CD4-positive, CD25-positive, alpha-beta regulatory T cell (primary cell): ENCODE data around the gene HBB. TPM values are rescaled to one million over a fixed set of nuclear protein-coding genes. Genes with fewer than 3 reads are reported as not detected.

Source experiments
- ATAC-seq, 2 donors: fragments of 150-1000 bp; cut with Tn5 transposase; one replicate each; pipeline ENCODE4 v1.10.0; 2021; ENCODE audit warnings: low read depth in 2 of 2, moderate number of reproducible peaks in 2 of 2, moderate library complexity in 1 of 2
- DNase-seq, 3 donors: peaks; one replicate each; pipeline versions ENCODE4 v3.0.0 to v3.0.0-alpha.2; 2012 to 2022; ENCODE audit warnings: mixed read lengths in 1 of 3
- H3K27ac ChIP-seq: one replicate; pipeline ENCODE4 v1.7.0; 2013; ENCODE audit warnings: mild to moderate bottlenecking, low read length; ENCODE audit not compliant: insufficient read depth, poor library complexity, severe bottlenecking
- H3K27me3 ChIP-seq: one replicate; pipeline ENCODE4 v1.7.0; 2013; ENCODE audit warnings: low read length; ENCODE audit not compliant: control insufficient read depth, insufficient read depth
- H3K36me3 ChIP-seq: one replicate; pipeline ENCODE4 v1.7.0; 2013; ENCODE audit warnings: mild to moderate bottlenecking, low read length, moderate library complexity; ENCODE audit not compliant: control insufficient read depth, insufficient read depth
- H3K4me1 ChIP-seq: 2 replicates; pipeline ENCODE4 v1.7.0; 2013; ENCODE audit warnings: mild to moderate bottlenecking, low read length; ENCODE audit not compliant: insufficient read depth, control insufficient read depth, poor library complexity, severe bottlenecking
- H3K4me3 ChIP-seq: one replicate; pipeline ENCODE4 v1.7.0; 2013; ENCODE audit warnings: low read depth, mild to moderate bottlenecking, low read length, moderate library complexity
- H3K9me3 ChIP-seq, 2 experiments: 1 replicate in 1 of 2; 2 replicates in 1 of 2; pipeline ENCODE4 v1.7.0; 2013; ENCODE audit warnings: low read length in 2 of 2, mild to moderate bottlenecking in 1 of 2, moderate library complexity in 1 of 2; ENCODE audit not compliant: control insufficient read depth in 2 of 2
- H3K27ac Mint-ChIP-seq, 3 donors: one replicate each; pipeline ENCODE4 v1.8.0; 2020 to 2022; ENCODE audit warnings: mild to moderate bottlenecking in 3 of 3, mixed read lengths in 3 of 3, moderate library complexity in 2 of 3
- H3K27me3 Mint-ChIP-seq: one replicate; pipeline ENCODE4 v1.8.0; 2022; ENCODE audit warnings: mild to moderate bottlenecking, mixed read lengths
- H3K36me3 Mint-ChIP-seq: one replicate; pipeline ENCODE4 v1.8.0; 2020; ENCODE audit warnings: mixed read lengths
- H3K4me1 Mint-ChIP-seq, 4 donors: one replicate each; pipeline ENCODE4 v1.8.0; 2020 to 2022; ENCODE audit warnings: mixed read lengths in 4 of 4, mild to moderate bottlenecking in 1 of 4
- H3K4me3 Mint-ChIP-seq, 4 donors: one replicate each; pipeline ENCODE4 v1.8.0; 2020 to 2022; ENCODE audit warnings: mild to moderate bottlenecking in 4 of 4, mixed read lengths in 4 of 4, moderate library complexity in 3 of 4
- H3K9me3 Mint-ChIP-seq, 7 donors: one replicate each; pipeline ENCODE4 v1.8.0; 2020 to 2022; ENCODE audit warnings: mixed read lengths in 7 of 7, mild to moderate bottlenecking in 3 of 7, moderate library complexity in 2 of 7
- polyA plus RNA-seq, 4 donors: library from polyadenylated mRNA; unstranded; fragments of 300-500 nt; fragmentation: Illumina TruSeq; gene quantifications; one replicate each; pipeline ENCODE4 v1.2.3, GENCODE V29; 2021
- total RNA-seq: library from RNA; stranded (reverse); gene quantifications from one replicate; pipeline ENCODE4 v1.2.3, GENCODE V29; 2022

Gene HBB
- total and polyA plus RNA-seq, 5 donors from 2014 or later = 0.37 to 4.4 (median 1.6) TPM; not detected in 1

GRCh38 chr11:5238486-5238885, 11.6 kb upstream of the HBB start:
- Mint-ChIP-seq H3K4me1 (peaks cover 0 to 3% (median 0%) of the 10 kb centered on the region in 4 donors), H3K9me3 (no peaks in the 10 kb centered on the region), H3K4me3 (no peak overlapping the region), H3K36me3 (no peaks in the 10 kb centered on the region), H3K27ac (no peak overlapping the region), H3K27me3 (peaks cover 4% of the 10 kb centered on the region)
- Histone ChIP-seq H3K4me3 (no peak overlapping the region), H3K4me1 (no peaks in the 10 kb centered on the region), H3K27ac (no peak overlapping the region), H3K27me3 (no peaks in the 10 kb centered on the region), H3K36me3 (no peaks in the 10 kb centered on the region), H3K9me3 (no peaks in the 10 kb centered on the region)
- ATAC-seq = no peak
- DNase-seq = no peak

- Mint-ChIP-seq H3K4me3 (no peak overlapping the region), H3K9me3 (no peaks in the 10 kb centered on the region), H3K27me3 (no peaks in the 10 kb centered on the region), H3K27ac (no peak overlapping the region), H3K4me1 (peaks cover 0 to 3% (median 0%) of the 10 kb centered on the region in 4 donors), H3K36me3 (no peaks in the 10 kb centered on the region)
- Histone ChIP-seq H3K36me3 (no peaks in the 10 kb centered on the region), H3K9me3 (no peaks in the 10 kb centered on the region), H3K4me3 (no peak overlapping the region), H3K27me3 (no peaks in the 10 kb centered on the region), H3K4me1 (no peaks in the 10 kb centered on the region), H3K27ac (no peak overlapping the region)
- DNase-seq (no peak), ATAC-seq (no peak)
Observed at GRCh38 chr11:5237420-5237819, 10.5 kb upstream of the HBB start.

- H3K36me3 Mint-ChIP-seq = no peaks in the 10 kb centered on the region
- ATAC-seq = no peak
- H3K27me3 Mint-ChIP-seq = peaks cover 4% of the 10 kb centered on the region
Observed at GRCh38 chr11:5235364-5236095, 8.7 kb upstream of the HBB start.

GRCh38 chr11:5234381-5234834, 7.5 kb upstream of the HBB start, which contains the start of gene HBD:
TSS of gene HBD (minus strand) at chr11:5234483. CDS start at chr11:5234433, 50 bp downstream.
- H3K36me3 Mint-ChIP-seq = no peaks in the 10 kb centered on the region
- H3K9me3 Mint-ChIP-seq = peaks cover 0 to 2% (median 0%) of the 10 kb centered on the region in 7 donors
- peaks cover 0 to 3% (median 0%) of the 10 kb centered on the region in 4 donors for H3K4me1 Mint-ChIP-seq
- no peak within 1 kb of the TSS for H3K27ac ChIP-seq
- DNase-seq (no peak), ATAC-seq (no peak)
- H3K4me3 ChIP-seq = no peak within 1 kb of the TSS
- H3K36me3 ChIP-seq = no peaks in the 10 kb centered on the region
- no peak within 1 kb of the TSS for H3K27ac Mint-ChIP-seq
- H3K27me3 Mint-ChIP-seq = peaks cover 5% of the 10 kb centered on the region
- no peaks in the 10 kb centered on the region for H3K9me3 ChIP-seq
- H3K4me3 Mint-ChIP-seq = no peak within 1 kb of the TSS
- no peaks in the 10 kb centered on the region for H3K4me1 ChIP-seq
- H3K27me3 ChIP-seq = no peaks in the 10 kb centered on the region

More at GRCh38 chr11:5235364-5236095, 8.7 kb upstream of the HBB start:
- H3K36me3 ChIP-seq = no peaks in the 10 kb centered on the region
- no peak for DNase-seq
- no peak overlapping the region for H3K4me3 ChIP-seq
- peaks cover 0 to 3% (median 0%) of the 10 kb centered on the region in 4 donors for H3K4me1 Mint-ChIP-seq
- no peaks in the 10 kb centered on the region for H3K4me1 ChIP-seq
- no peaks in the 10 kb centered on the region for H3K9me3 ChIP-seq
- no peak overlapping the region for H3K27ac ChIP-seq
- no peak overlapping the region for H3K27ac Mint-ChIP-seq
- no peaks in the 10 kb centered on the region for H3K27me3 ChIP-seq
- no peak overlapping the region for H3K4me3 Mint-ChIP-seq
- H3K9me3 Mint-ChIP-seq = peaks cover 0 to under 1% (median 0%) of the 10 kb centered on the region in 7 donors

GRCh38 chr11:5233307-5233706, 6.4 kb upstream of the HBB start:
- Mint-ChIP-seq H3K27me3 (peaks cover 5% of the 10 kb centered on the region), H3K9me3 (peaks cover 0 to 2% (median 0%) of the 10 kb centered on the region in 7 donors), H3K4me3 (no peak overlapping the region), H3K36me3 (no peaks in the 10 kb centered on the region), H3K27ac (no peak overlapping the region), H3K4me1 (peaks cover 0 to 3% (median 0%) of the 10 kb centered on the region in 4 donors)
- Histone ChIP-seq H3K27ac (no peak overlapping the region), H3K36me3 (no peaks in the 10 kb centered on the region), H3K9me3 (no peaks in the 10 kb centered on the region), H3K4me1 (no peaks in the 10 kb centered on the region), H3K4me3 (no peak overlapping the region), H3K27me3 (no peaks in the 10 kb centered on the region)
- DNase-seq = no peak
- ATAC-seq = no peak

GRCh38 chr11:5232821-5233220, 6.0 kb upstream of the HBB start:
- H3K27ac Mint-ChIP-seq = no peak overlapping the region
- Histone ChIP-seq H3K36me3 (no peaks in the 10 kb centered on the region), H3K9me3 (no peaks in the 10 kb centered on the region), H3K4me1 (no peaks in the 10 kb centered on the region), H3K4me3 (no peak overlapping the region), H3K27me3 (no peaks in the 10 kb centered on the region), H3K27ac (no peak overlapping the region)
- peaks cover 5% of the 10 kb centered on the region for H3K27me3 Mint-ChIP-seq
- no peaks in the 10 kb centered on the region for H3K36me3 Mint-ChIP-seq
- DNase-seq (no peak), ATAC-seq (no peak)
- peaks cover 0 to 3% (median 0%) of the 10 kb centered on the region in 4 donors for H3K4me1 Mint-ChIP-seq
- H3K4me3 Mint-ChIP-seq = no peak overlapping the region
- peaks cover 0 to 2% (median 0%) of the 10 kb centered on the region in 7 donors for H3K9me3 Mint-ChIP-seq

GRCh38 chr11:5232176-5232575, 5.3 kb upstream of the HBB start:
- ATAC-seq (no peak), DNase-seq (no peak)
- no peaks in the 10 kb centered on the region for H3K27me3 ChIP-seq
- Mint-ChIP-seq H3K4me3 (no peak overlapping the region), H3K27ac (no peak overlapping the region), H3K27me3 (peaks cover 5% of the 10 kb centered on the region), H3K36me3 (no peaks in the 10 kb centered on the region), H3K4me1 (peaks cover 0 to 3% (median 0%) of the 10 kb centered on the region in 4 donors), H3K9me3 (peaks cover 0 to 3% (median 0%) of the 10 kb centered on the region in 7 donors)
- no peaks in the 10 kb centered on the region for H3K9me3 ChIP-seq
- H3K4me3 ChIP-seq = no peak overlapping the region
- H3K27ac ChIP-seq = no peak overlapping the region
- H3K4me1 ChIP-seq = no peaks in the 10 kb centered on the region
- H3K36me3 ChIP-seq = no peaks in the 10 kb centered on the region

- Mint-ChIP-seq H3K36me3 (no peaks in the 10 kb centered on the region), H3K4me3 (no peak overlapping the region), H3K27me3 (peaks cover 5% of the 10 kb centered on the region), H3K9me3 (peaks cover 0 to 3% (median 0%) of the 10 kb centered on the region in 7 donors), H3K27ac (no peak overlapping the region), H3K4me1 (peaks cover 0 to 3% (median 0%) of the 10 kb centered on the region in 4 donors)
- Histone ChIP-seq H3K9me3 (no peaks in the 10 kb centered on the region), H3K27me3 (no peaks in the 10 kb centered on the region), H3K4me3 (no peak overlapping the region), H3K27ac (no peak overlapping the region), H3K4me1 (peaks cover 2% of the 10 kb centered on the region), H3K36me3 (peaks cover 3% of the 10 kb centered on the region)
- ATAC-seq = no peak
- no peak for DNase-seq
Observed at GRCh38 chr11:5231111-5231510, 4.2 kb upstream of the HBB start.
